HepG2 (cell line): Measurements from ENCODE around the gene EGFR. TPM values are rescaled to one million over a fixed set of nuclear protein-coding genes. Genes with fewer than 3 reads are reported as not detected.
A peak's percentile ranks its signal among the peaks of the same experiment; 100 is the strongest.

Source experiments
- BCLAF1 ChIP-seq: fragments of 450-650 bp; IDR thresholded peaks from 2 replicates; pipeline ENCODE4 v1.6.1; 2017; ENCODE audit warnings: mild to moderate bottlenecking
- BORCS8-MEF2B ChIP-seq: sonication (generic); formaldehyde crosslinking; IDR thresholded peaks from 2 replicates; pipeline ENCODE4 v1.8.0; 2022; ENCODE audit warnings: mild to moderate bottlenecking, missing genetic modification reagents
- E2F1 ChIP-seq: sonication (generic); formaldehyde crosslinking; IDR thresholded peaks from 2 replicates; pipeline ENCODE4 v1.5.0; 2020; ENCODE audit warnings: missing genetic modification reagents
- ETV6 ChIP-seq: sonication (generic); formaldehyde crosslinking; conservative IDR thresholded peaks from 2 replicates; pipeline ENCODE4 v1.4.0; 2020; ENCODE audit warnings: missing genetic modification reagents
- HNF4A ChIP-seq: sonication (generic); formaldehyde crosslinking; IDR thresholded peaks from 2 replicates; pipeline ENCODE4 v1.4.0; 2020; ENCODE audit warnings: missing genetic modification reagents
- IRF9 ChIP-seq: sonication (generic); formaldehyde crosslinking; IDR thresholded peaks from 2 replicates; pipeline ENCODE4 v1.8.0; 2022; ENCODE audit warnings: missing genetic modification reagents, mild to moderate bottlenecking, borderline replicate concordance
- MED1 ChIP-seq: sonication (generic); formaldehyde crosslinking; IDR thresholded peaks from 2 replicates; pipeline ENCODE4 v1.4.0; 2020; ENCODE audit warnings: missing genetic modification reagents
- SOX5 ChIP-seq: IDR thresholded peaks from 2 replicates; pipeline ENCODE4 v1.6.1; 2016; ENCODE audit warnings: borderline replicate concordance
- TARDBP ChIP-seq: sonication (generic); formaldehyde crosslinking; IDR thresholded peaks from 2 replicates; pipeline ENCODE4 v1.8.0; 2022; ENCODE audit warnings: mild to moderate bottlenecking, missing genetic modification reagents
- TGIF2 ChIP-seq: IDR thresholded peaks from 2 replicates; pipeline ENCODE4 v1.6.1; 2016; ENCODE audit warnings: control low read depth, missing compliant biosample characterization
- ZBTB7A ChIP-seq: sonication (generic); formaldehyde crosslinking; IDR thresholded peaks from 2 replicates; pipeline ENCODE4 v1.8.0; 2022; ENCODE audit warnings: mild to moderate bottlenecking, missing genetic modification reagents
- ZBTB8A ChIP-seq: sonication (generic); formaldehyde crosslinking; IDR thresholded peaks from 2 replicates; pipeline ENCODE4 v1.4.0; 2020; ENCODE audit warnings: mild to moderate bottlenecking, low read depth, missing genetic modification reagents, borderline replicate concordance
- ZMYM2 ChIP-seq: sonication (generic); formaldehyde crosslinking; IDR thresholded peaks from 2 replicates; pipeline ENCODE4 v1.8.0; 2022; ENCODE audit warnings: mild to moderate bottlenecking, missing genetic modification reagents
- ZMYM4 ChIP-seq: sonication (generic); formaldehyde crosslinking; IDR thresholded peaks from 2 replicates; pipeline ENCODE4 v1.8.1; 2023; ENCODE audit warnings: mild to moderate bottlenecking, missing genetic modification reagents
- ZNF143 ChIP-seq: sonication (generic); formaldehyde crosslinking; IDR thresholded peaks from 2 replicates; pipeline ENCODE4 v1.4.0; 2020; ENCODE audit warnings: missing genetic modification reagents
- ZNF205 ChIP-seq: IDR thresholded peaks from 2 replicates; pipeline ENCODE4 v1.6.1; 2018; ENCODE audit warnings: missing biosample characterization, missing genetic modification reagents
- ZNF256 ChIP-seq: sonication (generic); formaldehyde crosslinking; conservative IDR thresholded peaks from 2 replicates; pipeline ENCODE4 v1.4.0; 2020; ENCODE audit warnings: missing genetic modification reagents
- ZNF317 ChIP-seq: sonication (generic); formaldehyde crosslinking; IDR thresholded peaks from 2 replicates; pipeline ENCODE4 v1.5.0; 2020; ENCODE audit warnings: mild to moderate bottlenecking, missing genetic modification reagents
- ZNF430 ChIP-seq: sonication (generic); formaldehyde crosslinking; IDR thresholded peaks from 2 replicates; pipeline ENCODE4 v1.9.0; 2021; ENCODE audit warnings: mild to moderate bottlenecking, missing genetic modification reagents
- ZNF557 ChIP-seq: sonication (generic); formaldehyde crosslinking; IDR thresholded peaks from 2 replicates; pipeline ENCODE4 v1.4.0; 2020; ENCODE audit warnings: missing genetic modification reagents
- ZNF558 ChIP-seq: sonication (generic); formaldehyde crosslinking; IDR thresholded peaks from 2 replicates; pipeline ENCODE4 v1.9.0; 2022; ENCODE audit warnings: mild to moderate bottlenecking, missing genetic modification reagents, borderline replicate concordance
- ZNF574 ChIP-seq: sonication (generic); formaldehyde crosslinking; IDR thresholded peaks from 2 replicates; pipeline ENCODE4 v1.4.0; 2020; ENCODE audit warnings: missing genetic modification reagents
- ZNF615 ChIP-seq: sonication (generic); formaldehyde crosslinking; IDR thresholded peaks from 2 replicates; pipeline ENCODE4 v1.5.0; 2020; ENCODE audit warnings: mild to moderate bottlenecking, missing genetic modification reagents, borderline replicate concordance
- ZNF740 ChIP-seq: sonication (generic); formaldehyde crosslinking; IDR thresholded peaks from 2 replicates; pipeline ENCODE4 v1.4.0; 2020; ENCODE audit warnings: missing genetic modification reagents
- polyA plus RNA-seq, 8 experiments: library from polyadenylated mRNA; depleted of rRNA in 3 of 8; stranded (reverse) in 7 of 8; unstranded in 1 of 8; fragments of >200 nt; fragmentation: Illumina TruSeq in 4 of 8; extraction: Trizol in 4 of 8; gene quantifications; 2 replicates each; pipeline versions ENCODE4 v1.2.1 to v1.2.3, GENCODE V29; 2011 to 2016; ENCODE audit warnings: low read depth in 4 of 8, missing spikeins in 1 of 8, mixed read lengths in 1 of 8; ENCODE audit not compliant: insufficient read depth in 1 of 8
- total RNA-seq, 5 experiments: library from RNA; depleted of rRNA; stranded (reverse); fragments of >200 nt; fragmentation: Illumina TruSeq; extraction: Trizol; gene quantifications; 2 replicates each; pipeline ENCODE4 v1.2.3, GENCODE V29; 2016; ENCODE audit warnings: low read depth in 1 of 5

The EGFR gene
- total and polyA plus RNA-seq, 2 of the 13 experiments (the other 11 are each of a cell fraction or from before 2014, with no cell fraction given) = 7.0 to 10.0 TPM

GRCh38 chr7:55069271-55069792 is 50.5 kb downstream of the EGFR start (continued):
- no peak for TF ChIP-seq BCLAF1
- no peak for TF ChIP-seq ZNF558 (CRISPR knock-in tag)
- no peak for TF ChIP-seq ZNF256 (CRISPR knock-in tag)
- peak; percentile 70; the same call in 1 of the 2 replicates for TF ChIP-seq IRF9 (CRISPR knock-in tag)
- TF ChIP-seq SOX5 (CRISPR knock-in tag) = no peak
- TF ChIP-seq ZNF615 = no peak
- peak; percentile 88 for TF ChIP-seq ZMYM2 (CRISPR knock-in tag)
- TF ChIP-seq TARDBP (CRISPR knock-in tag) = 0 out of 2 replicates have a peak, but pooled peaks have one; percentile 40
- TF ChIP-seq ETV6 (CRISPR knock-in tag) = no peak
- 0 out of 2 replicates have a peak, but pooled peaks have one; percentile 27 for TF ChIP-seq BORCS8-MEF2B
- 0 out of 2 replicates have a peak, but pooled peaks have one; percentile 16 for TF ChIP-seq ZBTB7A (CRISPR knock-in tag)
- TF ChIP-seq ZNF430 = 0 out of 2 replicates have a peak, but pooled peaks have one; percentile 25
- TF ChIP-seq HNF4A (CRISPR knock-in tag) = peak; percentile 95
- no peak for TF ChIP-seq E2F1 (CRISPR knock-in tag)
- peak; percentile 67 for TF ChIP-seq ZNF574 (CRISPR knock-in tag)
- no peak for TF ChIP-seq ZNF740 (CRISPR knock-in tag)
- no peak for TF ChIP-seq ZNF143
- 0 out of 2 replicates have a peak, but pooled peaks have one; percentile 28 for TF ChIP-seq ZNF317 (CRISPR knock-in tag)
- TF ChIP-seq MED1 (CRISPR knock-in tag) = peak; percentile 72
- no peak for TF ChIP-seq ZBTB8A (CRISPR knock-in tag)
- TF ChIP-seq ZNF557 (CRISPR knock-in tag) = no peak
- peak; percentile 73 for TF ChIP-seq ZMYM4
- TF ChIP-seq ZNF205 (CRISPR knock-in tag) = peak; percentile 96
- TF ChIP-seq TGIF2 = no peak
